Colonic mucosa (tissue), 4 donors: ENCODE results near the gene TNPO1. TPM values are rescaled to one million over a fixed set of nuclear protein-coding genes. Genes with fewer than 3 reads are reported as not detected.

ENCODE experiments used
- DNase-seq: peaks from one replicate; pipeline ENCODE4 v3.0.0-alpha.2; 2020
- H3K27ac ChIP-seq: fragments of 200-600 bp; one replicate; pipeline ENCODE4 v1.8.0; 2021
- H3K27me3 ChIP-seq: fragments of 200-600 bp; one replicate; pipeline ENCODE4 v1.8.0; 2021
- H3K36me3 ChIP-seq: fragments of 200-600 bp; one replicate; pipeline ENCODE4 v1.8.0; 2021
- H3K4me1 ChIP-seq: fragments of 200-600 bp; one replicate; pipeline ENCODE4 v1.8.0; 2021; ENCODE audit warnings: mild to moderate bottlenecking
- H3K4me3 ChIP-seq: fragments of 200-600 bp; one replicate; pipeline ENCODE4 v1.8.0; 2021
- H3K9ac ChIP-seq, 2 donors: one replicate each; pipeline ENCODE4 v1.7.0; 2013; ENCODE audit warnings: control low read depth in 2 of 2, low read depth in 2 of 2, low read length in 2 of 2
- H3K9me3 ChIP-seq: fragments of 200-600 bp; one replicate; pipeline ENCODE4 v1.8.0; 2021
- CTCF ChIP-seq: fragments of 200-600 bp; IDR thresholded peaks from one replicate; pipeline ENCODE4 v1.8.0; 2022; ENCODE audit warnings: antibody characterized with exemption, mild to moderate bottlenecking
- intact Hi-C: fragments of 100-400 bp; cut with DNase I; formaldehyde crosslinking; loops from one replicate; pipeline ENCODE4 v1.14.1; 2022
- total RNA-seq, 2 donors: library from RNA; stranded (reverse); fragmentation: NEBNext Ultra II Directional in 1 of 2; extraction: Animal tissue kit (Norgen Biotek cat#: 25700) in 1 of 2; gene quantifications; one replicate each; pipeline ENCODE4 v1.2.1, GENCODE V29; 2021
- donor health status: healthy.
- donor health status: DM: no; HTN: no; CAD: no.
- donor health status: DM: no; HTN: no; CAD: no.

TNPO1 gene
- total RNA-seq, 2 donors from 2014 or later = 78.0 to 89.9 TPM

DNA sequence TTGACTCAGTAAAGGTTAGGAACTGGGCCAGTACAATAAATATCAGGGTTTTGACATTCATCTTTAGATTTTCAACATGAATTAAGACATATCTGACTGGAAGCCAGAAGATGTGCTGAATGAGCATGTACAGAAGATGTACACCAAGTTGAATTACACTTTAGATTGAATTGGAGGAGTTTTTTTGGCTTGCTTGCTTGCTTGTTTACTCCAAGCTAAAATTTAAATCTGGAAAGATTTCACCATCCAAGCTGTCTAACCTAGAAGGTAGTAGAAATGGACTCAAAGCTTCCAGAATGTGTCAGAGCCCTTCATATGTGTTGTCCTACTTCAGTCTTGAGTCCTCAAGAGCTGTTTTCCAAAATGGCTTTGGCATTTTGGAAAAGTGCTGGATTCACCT is 90.3 kb downstream of the TNPO1 start:
- no peaks in the 10 kb centered on the region for H3K27me3 ChIP-seq
- intact Hi-C loops = no loop called here
- H3K27ac ChIP-seq = no peak overlapping the region
- H3K36me3 ChIP-seq = peaks cover 14% of the 10 kb centered on the region
- H3K4me1 ChIP-seq = no peaks in the 10 kb centered on the region
- TF ChIP-seq CTCF = no peak
- no peak overlapping the region for H3K9ac ChIP-seq
- DNase-seq = no peak
- H3K9me3 ChIP-seq = no peaks in the 10 kb centered on the region
- no peak overlapping the region for H3K4me3 ChIP-seq

DNA sequence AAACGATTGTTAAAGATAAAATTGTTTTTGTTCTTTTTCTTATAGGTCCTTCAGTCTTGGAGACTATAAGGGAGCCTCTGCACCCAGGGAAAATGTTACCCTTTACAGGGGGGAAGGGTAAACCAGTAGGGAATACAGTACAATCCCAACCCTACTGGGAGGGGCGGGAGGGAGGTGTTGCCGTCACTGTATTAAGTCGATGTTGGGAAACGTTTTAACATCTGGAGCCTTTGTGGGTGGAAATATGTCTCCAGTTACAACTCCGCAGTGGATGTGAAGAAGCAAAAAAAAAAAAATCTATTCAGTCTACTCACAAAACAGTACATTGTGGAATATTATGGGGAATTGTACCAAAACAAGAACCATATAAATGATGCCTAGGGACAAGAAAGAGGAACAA is 92.2 kb downstream of the TNPO1 start:
- H3K27ac ChIP-seq = no peak overlapping the region
- H3K36me3 ChIP-seq = peaks cover 13% of the 10 kb centered on the region
- H3K9me3 ChIP-seq = no peaks in the 10 kb centered on the region
- H3K27me3 ChIP-seq = no peaks in the 10 kb centered on the region
- no peak overlapping the region for H3K4me3 ChIP-seq
- no peak overlapping the region for H3K9ac ChIP-seq
- H3K4me1 ChIP-seq = no peaks in the 10 kb centered on the region
- no peak for TF ChIP-seq CTCF
- intact Hi-C loops = no loop called here
- no peak for DNase-seq

GRCh38 chr5:72917371-72917776 is 100.9 kb downstream of the TNPO1 start:
- Histone ChIP-seq H3K9ac (no peak overlapping the region), H3K4me1 (no peaks in the 10 kb centered on the region), H3K4me3 (no peak overlapping the region), H3K27ac (no peak overlapping the region), H3K36me3 (no peaks in the 10 kb centered on the region), H3K9me3 (no peaks in the 10 kb centered on the region), H3K27me3 (no peaks in the 10 kb centered on the region)
- no peak for TF ChIP-seq CTCF
- DNase-seq = no peak
- intact Hi-C loops = loop anchor here (10.0 kb wide), 1 partner anchor 157 kb away; no protein-coding TSS in a partner anchor

- Histone ChIP-seq H3K4me1 (no peaks in the 10 kb centered on the region), H3K9me3 (no peaks in the 10 kb centered on the region), H3K27ac (no peak overlapping the region), H3K27me3 (no peaks in the 10 kb centered on the region), H3K36me3 (no peaks in the 10 kb centered on the region), H3K9ac (no peak overlapping the region), H3K4me3 (no peak overlapping the region)
- intact Hi-C loops = no loop called here
- DNase-seq = no peak
- TF ChIP-seq CTCF = peak; percentile 25
Observed at GRCh38 chr5:72920690-72921502, 104.4 kb downstream of the TNPO1 start.

- intact Hi-C loops = no loop called here
- Histone ChIP-seq H3K4me3 (no peak overlapping the region), H3K9me3 (no peaks in the 10 kb centered on the region), H3K4me1 (no peaks in the 10 kb centered on the region), H3K27me3 (no peaks in the 10 kb centered on the region), H3K9ac (no peak overlapping the region), H3K27ac (no peak overlapping the region), H3K36me3 (no peaks in the 10 kb centered on the region)
- no peak for DNase-seq
- TF ChIP-seq CTCF = no peak
Observed at GRCh38 chr5:72921886-72922285, 105.4 kb downstream of the TNPO1 start.
